ENCODE measurements around the gene CCNB2. TPM values are rescaled to one million over a fixed set of nuclear protein-coding genes. Genes with fewer than 3 reads are reported as not detected.
A peak's percentile ranks its signal among the peaks of the same experiment; 100 is the strongest.

The CCNB2 gene
- total and polyA plus RNA-seq, 2 of the 8 experiments (the other 6 are each of a cell fraction or from before 2014, with no cell fraction given): 70.7 to 92.1 TPM

- no peak overlapping the region for H4K5ac ChIP-seq (ENCODE audit: insufficient read length, low read depth, low read length)
- peaks cover 0 to 30% (median 5%) of the 10 kb centered on the region in 4 experiments; a peak in 5 of 8 replicates for H3K36me3 ChIP-seq (ENCODE audit: control insufficient read depth in 2 of 4, insufficient read depth in 4 of 4, low read length in 3 of 4)
- H3K14ac ChIP-seq (ENCODE audit: insufficient read length): no peak overlapping the region
- H3K4ac ChIP-seq (replicated peaks; ENCODE audit: insufficient read length, low read depth, low read length): no peak overlapping the region
- H3K9ac ChIP-seq (replicated peaks in 1 of 4; ENCODE audit: extremely low read depth in 1 of 4, low read depth in 3 of 4, low read length in 3 of 4): no peak overlapping the region
- no peak overlapping the region for H3K27ac ChIP-seq (ENCODE audit: low read depth, low read length)
- TF ChIP-seq KDM1A (IDR thresholded peaks at IDR 0.05; ENCODE audit: borderline replicate concordance, low read length): no peak
- TF ChIP-seq CEBPB (IDR thresholded peaks at IDR 0.05; ENCODE audit: low read depth, low read length): no peak
- TF ChIP-seq RXRA (IDR thresholded peaks at IDR 0.05; ENCODE audit: insufficient read depth, low read depth, low read length): no peak
- TF ChIP-seq EP300 (IDR thresholded peaks at IDR 0.05; ENCODE audit: borderline replicate concordance in 1 of 2, low read depth in 2 of 2, low read length in 2 of 2): no peak
- no peak for TF ChIP-seq JUN (IDR thresholded peaks at IDR 0.05; ENCODE audit: low read depth, low read length)
- TF ChIP-seq PHF8 (conservative IDR thresholded peaks at IDR 0.05; ENCODE audit: low read depth, low read length): no peak
- no peaks in the 10 kb centered on the region for H3K27me3 ChIP-seq (replicated peaks in 1 of 4; ENCODE audit: control insufficient read depth in 3 of 4, extremely low read depth in 1 of 4, insufficient read depth in 3 of 4, low read length in 3 of 4)
- peak overlapping the region; percentile 77; the same call in 1 of the 2 replicates for H2BK5ac ChIP-seq (ENCODE audit: low read depth, low read length)
- H3K79me2 ChIP-seq (ENCODE audit: control insufficient read depth in 1 of 2, insufficient read depth in 2 of 2, low read length in 2 of 2): no peaks in the 10 kb centered on the region
- no peak overlapping the region for H2BK15ac ChIP-seq (ENCODE audit: low read length)
- H3K79me1 ChIP-seq (ENCODE audit: low read depth, low read length): no peaks in the 10 kb centered on the region
- no peak for FAIRE-seq
- no peak overlapping the region for H2BK120ac ChIP-seq (replicated peaks; ENCODE audit: low read depth, low read length)
- no peak overlapping the region for H3K4me3 ChIP-seq (ENCODE audit: extremely low read depth in 1 of 4, insufficient read depth in 2 of 4, low read depth in 3 of 4, low read length in 4 of 4)
- POLR2A ChIA-PET (ENCODE audit: partially characterized antibody): no interaction called here
- H2AFZ ChIP-seq (ENCODE audit: low read length): no peak overlapping the region
- H3K4me1 ChIP-seq (replicated peaks in 1 of 4; ENCODE audit: control insufficient read depth in 3 of 4, insufficient read depth in 4 of 4, low read length in 3 of 4): no peaks in the 10 kb centered on the region; a peak in 2 of 7 replicates
- no peak overlapping the region for H3K18ac ChIP-seq (ENCODE audit: extremely low read depth, low read length)
- H3K56ac ChIP-seq (replicated peaks; ENCODE audit: insufficient read length, low read depth, low read length): no peak overlapping the region
- no peaks in the 10 kb centered on the region for H3K23me2 ChIP-seq (ENCODE audit: low read depth, low read length)
- no peak overlapping the region for H4K8ac ChIP-seq (ENCODE audit: extremely low read depth, insufficient read depth, low read length)
- no peak overlapping the region for H3K23ac ChIP-seq (ENCODE audit: insufficient read length)
- 70% methylated on average over 4 of the region's 4 CpGs; no CpG with 5 or more reads in 1 of the 2 experiments for WGBS, 2 experiments (ENCODE audit: extremely low coverage in 1 of 2, insufficient coverage in 1 of 2, insufficient read length in 1 of 2, insufficient replicate concordance in 2 of 2, low coverage in 1 of 2, low lambda C conversion rate in 2 of 2, missing lambda C conversion rate in 1 of 2)
- no peaks in the 10 kb centered on the region for H3K9me3 ChIP-seq (ENCODE audit: insufficient read depth in 2 of 2, low read depth in 1 of 2, low read length in 1 of 2)
- H4K20me1 ChIP-seq (replicated peaks in 1 of 2; ENCODE audit: control insufficient read depth in 1 of 2, insufficient read depth in 2 of 2, low read length in 2 of 2): no peaks in the 10 kb centered on the region
- H4K91ac ChIP-seq (replicated peaks; ENCODE audit: insufficient read length, low read length): peak overlapping the region; percentile 47
- DNase-seq (ENCODE audit: low read depth in 1 of 2, low spot score in 2 of 2): no peak
- H2BK20ac ChIP-seq (ENCODE audit: low read length): no peak overlapping the region
- no peak overlapping the region for H3K4me2 ChIP-seq (ENCODE audit: insufficient read depth in 1 of 2, low read depth in 2 of 2, low read length in 2 of 2)
- H2AK5ac ChIP-seq (ENCODE audit: low read depth, low read length): no peak overlapping the region
- CTCF ChIA-PET (ENCODE audit: partially characterized antibody): interaction anchor here (0.8 to 3.2 kb wide), 11 partner anchors 9 to 367 kb away, joined by 3 to 18 read pairs (median 4); no protein-coding TSS in a partner anchor
- no peak overlapping the region for H2BK12ac ChIP-seq (ENCODE audit: low read depth, low read length)
Observed at GRCh38 chr15:59166166-59166565, 61.2 kb downstream of the CCNB2 start.
